ENCODE data around the gene ARFGAP1.

The ARFGAP1 gene

DNA sequence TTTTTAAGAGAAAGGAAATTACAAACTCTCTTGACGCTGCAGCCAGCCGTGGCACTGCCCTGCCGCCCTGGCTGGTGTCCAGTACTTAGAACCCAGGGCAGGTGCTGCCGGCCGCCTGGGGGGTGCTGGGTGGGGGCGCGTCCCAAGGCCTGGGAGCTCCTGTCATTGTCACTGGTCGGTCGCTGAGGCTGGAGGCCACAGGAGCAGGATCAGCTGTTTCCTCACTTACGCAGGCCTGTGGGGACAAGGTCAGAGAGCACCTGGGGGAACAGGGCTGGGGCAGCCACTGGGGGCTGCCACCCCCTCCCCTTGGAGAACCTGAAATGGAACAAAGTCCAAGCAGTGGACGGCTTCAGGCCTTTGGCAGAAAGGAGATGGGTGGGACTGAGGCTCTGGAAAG lies 31.3 kb upstream of the ARFGAP1 start:
- DNase-seq = peak; percentile 73

DNA sequence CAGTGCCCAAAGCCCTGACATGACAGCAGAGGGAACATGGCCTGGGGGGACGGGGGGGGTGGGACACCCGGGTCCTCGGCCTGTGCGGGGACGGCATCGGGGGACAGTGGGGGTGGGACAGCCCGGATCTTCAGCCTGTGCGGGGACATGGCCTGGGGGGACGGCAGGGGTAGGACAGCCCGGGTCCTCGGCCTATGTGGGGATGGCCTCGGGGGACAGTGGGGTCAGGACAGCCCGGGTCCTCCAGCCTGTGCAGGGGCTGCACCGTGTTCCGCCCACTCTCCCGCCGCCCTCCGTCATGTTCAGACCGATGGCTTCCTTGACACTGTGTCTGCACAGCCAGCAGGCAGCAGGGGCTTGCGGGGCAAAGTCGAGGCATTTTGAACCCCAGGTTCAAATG lies 29.9 kb upstream of the ARFGAP1 start:
- DNase-seq = no peak

DNA sequence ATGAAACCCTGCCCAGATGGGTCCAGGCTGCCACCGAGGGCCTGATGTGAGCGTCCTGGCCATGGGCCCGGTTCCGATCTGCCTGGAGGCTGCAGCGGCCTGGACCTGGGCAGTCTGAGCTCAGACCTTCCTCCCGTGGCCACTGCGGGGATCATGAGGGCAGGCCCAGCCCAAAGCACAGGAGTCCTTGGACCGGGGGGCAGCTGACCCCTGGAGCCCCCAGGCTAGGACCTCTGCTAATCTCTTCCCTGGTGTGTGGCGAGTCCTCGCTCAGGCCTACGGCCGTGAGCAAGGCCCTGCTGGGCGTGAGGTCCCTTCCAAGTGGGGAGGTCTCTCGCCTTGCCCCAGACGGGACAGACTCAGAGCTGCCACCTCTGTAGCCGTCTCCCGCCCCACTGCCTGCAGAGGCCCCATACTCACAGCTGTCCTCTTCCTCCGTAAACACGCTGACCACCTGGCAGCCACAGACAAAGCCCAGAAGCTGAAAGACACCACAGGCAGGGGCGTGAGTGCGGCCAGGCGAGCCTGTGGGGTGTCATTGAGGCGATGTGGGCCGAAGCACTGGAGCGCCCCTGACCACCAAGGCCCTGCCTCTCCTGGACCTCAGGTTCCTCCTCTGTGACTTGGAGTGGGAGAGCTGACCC lies 28.9 kb upstream of the ARFGAP1 start:
- DNase-seq = no peak

DNA sequence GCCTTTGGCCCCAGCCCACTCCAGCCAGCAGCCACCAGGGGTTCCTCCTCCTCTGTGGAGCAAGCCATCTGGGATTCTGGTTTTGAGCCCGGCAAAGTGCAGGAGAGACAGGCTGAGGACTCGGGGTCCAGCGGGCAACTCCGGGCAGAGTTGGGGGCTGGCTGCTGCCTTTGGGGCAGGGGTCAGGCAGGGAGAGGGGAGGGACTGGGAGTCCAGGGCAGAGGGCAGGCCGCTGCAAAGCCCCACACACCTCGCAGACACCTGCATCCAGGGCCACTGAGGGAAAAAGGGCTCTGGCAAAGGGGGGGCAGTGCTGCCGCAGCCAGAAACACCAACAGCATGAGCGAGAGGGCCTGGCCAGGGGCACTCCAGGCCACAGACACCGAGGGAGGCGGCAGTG lies 28.1 kb upstream of the ARFGAP1 start:
- DNase-seq = no peak

DNA sequence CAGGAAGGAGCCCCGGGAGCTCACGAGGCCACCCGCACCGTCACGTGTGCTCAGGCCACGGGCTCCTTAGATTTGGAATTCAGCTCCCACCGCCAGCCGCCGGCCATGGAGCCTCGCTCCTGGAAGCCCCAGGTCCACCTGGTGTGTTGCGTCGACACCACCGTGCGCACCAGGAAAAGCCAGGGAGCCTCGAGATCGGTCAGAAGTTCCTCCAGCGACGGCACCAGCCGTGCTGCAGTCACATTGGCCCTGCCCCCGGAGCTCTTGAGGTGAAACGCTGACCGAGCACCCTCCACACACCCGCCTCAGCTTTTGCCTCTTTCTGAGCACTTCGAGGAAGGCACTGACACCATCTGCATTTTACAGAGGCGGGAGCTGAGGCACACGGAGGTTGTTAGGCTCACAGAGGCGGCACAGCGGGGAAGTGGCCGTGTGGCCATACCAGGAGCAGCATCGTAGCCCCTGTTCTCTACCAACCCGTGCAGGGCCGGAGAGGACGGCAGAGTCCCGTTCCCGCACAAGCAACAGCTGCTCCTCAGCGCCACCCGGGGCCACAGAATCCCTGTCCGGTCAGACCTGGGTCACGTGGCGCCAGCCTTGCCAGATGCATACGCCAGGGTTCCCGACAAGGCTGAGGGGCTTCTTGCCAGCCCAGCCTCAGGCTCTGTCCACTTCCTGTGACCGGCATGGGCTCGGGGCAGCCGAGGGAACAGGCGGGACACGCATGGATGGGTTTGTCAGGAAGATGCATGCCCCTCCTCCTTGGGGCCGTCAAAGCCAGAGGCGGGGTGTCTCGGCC lies 25.9 kb upstream of the ARFGAP1 start:
- DNase-seq = peak; percentile 76

DNA sequence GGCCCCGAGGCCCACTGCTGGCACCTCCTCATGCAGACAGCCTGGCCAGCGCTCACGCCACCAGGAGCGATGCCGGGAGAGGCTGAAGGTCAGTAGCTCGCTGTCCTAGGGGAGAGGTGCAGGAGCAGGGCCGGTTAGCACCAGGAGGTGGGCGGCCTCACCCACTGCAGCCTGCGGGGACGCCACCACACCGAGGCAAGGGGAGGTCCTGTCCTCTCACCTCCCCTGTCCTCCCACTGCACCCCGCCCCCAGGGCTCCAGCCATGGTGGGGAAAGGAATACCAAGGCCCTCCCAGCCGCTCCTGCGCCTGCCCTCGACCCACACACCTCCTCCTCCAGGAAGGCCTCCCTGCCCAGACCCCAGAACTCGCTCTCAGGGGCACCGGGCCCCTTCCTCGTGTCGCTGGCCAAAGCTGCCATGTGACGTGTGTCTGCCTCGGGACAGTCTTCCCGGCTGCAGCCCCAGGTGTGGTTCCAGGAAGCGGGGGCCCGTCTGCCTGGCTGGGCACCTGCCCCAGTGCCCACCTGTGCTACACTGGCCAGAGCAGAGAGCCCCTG lies 24.9 kb upstream of the ARFGAP1 start:
- DNase-seq = no peak

DNA sequence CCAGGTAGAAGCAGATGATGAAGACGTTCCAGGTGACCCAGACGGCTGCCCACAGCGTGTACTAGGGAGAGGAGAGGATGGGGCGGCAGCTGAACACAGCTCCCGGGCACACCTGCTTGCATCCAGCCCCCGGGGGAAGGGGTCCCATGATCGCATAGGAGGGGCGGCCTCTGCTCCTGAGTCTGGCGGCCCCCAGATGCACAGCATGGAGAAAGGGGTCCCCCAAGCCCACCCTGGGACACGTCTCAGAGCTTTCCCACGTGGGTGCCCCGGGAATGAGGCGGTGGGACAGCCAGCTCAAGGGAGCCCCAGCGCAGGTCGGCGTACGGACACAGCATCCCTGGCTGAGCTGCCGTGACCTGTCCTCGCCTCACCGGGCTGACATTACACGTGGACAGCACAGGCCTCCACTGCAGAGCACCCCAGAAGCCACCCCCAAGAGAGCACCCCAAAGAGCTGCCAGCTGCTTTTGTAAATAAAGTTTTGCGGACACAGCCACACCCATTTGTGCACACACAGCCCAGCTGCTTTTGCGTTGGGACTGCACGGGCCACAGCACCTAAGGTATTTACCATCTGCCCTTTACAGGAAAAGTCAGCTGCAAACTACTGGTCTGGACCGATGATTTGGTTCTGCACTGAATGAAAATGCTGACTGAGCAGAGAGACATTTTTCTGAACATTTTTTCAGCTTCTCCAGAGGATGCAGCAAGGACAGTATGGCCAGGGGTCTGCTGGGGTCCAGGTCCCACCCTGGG lies 23.6 kb upstream of the ARFGAP1 start:
- DNase-seq = peak; percentile 43

DNA sequence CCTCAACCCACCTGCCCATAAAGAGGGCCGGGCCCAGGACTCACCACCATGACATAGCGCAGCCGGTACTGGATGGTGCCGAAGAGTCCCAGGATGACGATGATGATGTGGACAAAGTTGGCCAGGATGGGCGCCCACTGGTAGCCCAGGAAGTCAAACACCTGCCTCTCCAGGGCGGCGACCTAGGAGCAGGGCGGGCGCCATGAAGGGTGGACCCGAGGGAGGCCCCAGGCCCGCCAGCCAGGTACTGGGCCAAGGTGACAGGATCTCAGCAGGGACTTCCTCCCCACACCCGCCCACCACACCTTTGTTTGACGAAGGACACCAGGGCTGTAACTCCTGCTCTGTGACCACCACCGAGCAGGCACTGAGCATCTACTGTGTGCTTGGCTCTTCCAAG lies 22.7 kb upstream of the ARFGAP1 start:
- no peak for DNase-seq

DNA sequence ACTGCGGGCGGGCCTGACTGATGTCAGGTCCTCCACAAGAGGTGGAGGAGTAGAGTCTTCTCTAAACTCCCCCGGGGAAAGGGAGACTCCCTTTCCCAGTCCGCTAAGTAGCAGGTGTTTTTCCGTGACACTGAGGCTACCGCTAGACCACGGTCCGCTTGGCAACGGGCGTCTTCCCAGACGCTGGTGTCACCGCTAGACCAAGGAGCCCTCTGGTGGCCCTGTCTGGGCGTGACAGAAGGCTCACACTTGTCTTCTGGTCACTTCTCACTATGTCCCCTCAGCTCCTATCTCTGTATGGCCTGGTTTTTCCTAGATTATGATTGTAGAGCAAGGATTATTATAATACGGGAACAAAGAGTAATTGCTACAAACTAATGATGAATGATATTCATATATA lies 21.3 kb upstream of the ARFGAP1 start:
- peak; percentile 53 for DNase-seq

DNA sequence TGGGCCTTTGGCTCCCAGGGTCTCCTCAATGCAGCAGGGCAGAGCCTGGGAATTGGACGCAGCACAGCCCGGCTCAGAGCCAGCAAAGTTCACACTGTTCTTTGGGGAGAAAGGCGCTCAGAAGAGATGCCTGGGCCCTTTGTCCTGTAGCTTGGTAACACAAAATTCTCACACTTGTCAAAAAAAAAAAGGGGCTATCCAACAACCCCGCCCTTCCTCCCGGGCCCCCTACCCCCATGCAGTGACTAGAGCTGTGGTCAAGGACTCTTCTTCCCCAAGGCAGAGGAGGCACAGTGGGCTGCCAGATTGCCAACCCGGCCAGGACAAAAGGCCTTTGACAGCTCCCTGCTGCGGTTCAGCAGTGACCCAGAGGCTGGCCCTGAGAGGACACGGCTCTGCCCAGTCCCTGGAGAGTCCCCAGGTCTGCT lies 20.3 kb upstream of the ARFGAP1 start:
- DNase-seq = no peak

DNA sequence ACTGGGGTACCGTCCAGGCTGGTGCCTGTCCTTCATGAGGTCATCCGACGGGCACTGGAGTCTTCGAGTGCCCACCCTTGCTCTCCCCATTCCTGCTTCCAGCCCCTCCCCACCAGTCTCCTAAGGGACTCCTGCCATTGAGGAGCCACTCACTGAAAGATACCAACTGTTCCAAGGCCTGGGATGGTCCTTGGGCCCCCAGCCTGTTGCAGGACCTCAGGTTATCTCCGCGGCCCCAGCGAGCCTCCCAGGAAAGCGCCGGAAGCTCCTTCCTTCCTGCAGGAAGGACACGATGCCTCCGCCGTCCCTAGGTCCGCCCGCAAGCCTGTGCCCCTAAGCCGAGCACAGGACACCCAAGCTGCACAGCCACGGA lies 19.6 kb upstream of the ARFGAP1 start:
- no peak for DNase-seq

DNA sequence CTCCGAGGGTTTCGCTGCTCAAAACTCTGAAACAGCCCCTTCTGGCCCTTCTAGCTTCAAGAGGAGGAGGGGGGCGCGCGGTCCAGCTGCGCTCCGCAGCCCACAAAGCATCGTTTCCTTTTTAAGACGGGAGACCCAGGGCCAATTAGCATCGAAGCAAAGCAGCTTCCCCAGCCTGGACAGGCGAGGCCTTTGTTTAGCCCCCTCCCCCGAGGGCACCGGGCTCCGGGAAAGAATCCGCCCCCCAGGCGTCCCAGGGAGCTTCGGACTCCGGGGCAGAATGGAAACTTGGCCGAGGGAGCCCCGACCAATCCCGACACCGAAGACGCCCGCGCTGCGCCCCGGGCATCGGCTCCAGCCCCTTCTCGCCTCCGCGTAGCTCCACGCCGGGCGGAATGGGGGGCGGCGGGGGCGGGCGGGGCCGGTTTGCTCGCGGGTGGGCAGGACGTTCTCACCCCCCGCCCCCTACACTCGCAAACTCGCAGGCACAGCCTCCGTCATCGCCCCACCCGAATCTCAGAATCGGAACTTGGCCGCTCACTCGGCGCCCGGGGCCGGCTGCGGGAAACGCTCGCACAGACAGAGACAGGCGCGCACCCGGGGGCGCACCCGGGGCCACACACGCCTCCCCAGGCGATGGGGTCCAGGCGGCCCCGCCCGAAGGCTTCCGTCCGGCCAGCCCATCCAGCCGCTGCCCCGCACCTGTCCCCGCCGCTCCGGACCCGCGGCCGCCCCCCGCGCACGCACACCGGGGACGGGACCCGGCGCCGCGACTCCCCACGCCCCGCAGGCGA lies 19.0 kb upstream of the ARFGAP1 start:
- no peak for DNase-seq

DNA sequence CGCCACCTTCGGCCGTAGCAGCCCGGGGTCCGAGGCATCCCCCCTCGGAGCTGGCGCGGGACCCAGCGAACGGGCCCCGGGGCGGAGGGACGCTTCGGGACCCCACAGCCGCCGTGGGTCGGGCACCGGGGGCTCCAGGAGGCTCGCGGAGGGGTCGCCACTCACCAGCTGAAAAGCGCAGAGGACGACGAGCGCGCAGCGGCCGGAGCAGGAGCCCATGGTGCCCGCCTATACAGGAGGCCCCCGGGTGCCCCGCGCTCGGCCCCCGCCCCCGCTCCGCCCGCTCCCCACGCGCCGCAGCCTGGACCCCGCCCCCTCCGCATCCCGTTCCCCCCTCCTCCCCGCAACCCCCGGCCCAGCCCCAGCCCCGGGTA lies 18.4 kb upstream of the ARFGAP1 start, which contains the start of gene NKAIN4:
TSS of gene NKAIN4 (minus strand) at position 232 of the 374 bp plus-strand sequence. CDS start at position 219, 13 bp downstream.
- DNase-seq = no peak

DNA sequence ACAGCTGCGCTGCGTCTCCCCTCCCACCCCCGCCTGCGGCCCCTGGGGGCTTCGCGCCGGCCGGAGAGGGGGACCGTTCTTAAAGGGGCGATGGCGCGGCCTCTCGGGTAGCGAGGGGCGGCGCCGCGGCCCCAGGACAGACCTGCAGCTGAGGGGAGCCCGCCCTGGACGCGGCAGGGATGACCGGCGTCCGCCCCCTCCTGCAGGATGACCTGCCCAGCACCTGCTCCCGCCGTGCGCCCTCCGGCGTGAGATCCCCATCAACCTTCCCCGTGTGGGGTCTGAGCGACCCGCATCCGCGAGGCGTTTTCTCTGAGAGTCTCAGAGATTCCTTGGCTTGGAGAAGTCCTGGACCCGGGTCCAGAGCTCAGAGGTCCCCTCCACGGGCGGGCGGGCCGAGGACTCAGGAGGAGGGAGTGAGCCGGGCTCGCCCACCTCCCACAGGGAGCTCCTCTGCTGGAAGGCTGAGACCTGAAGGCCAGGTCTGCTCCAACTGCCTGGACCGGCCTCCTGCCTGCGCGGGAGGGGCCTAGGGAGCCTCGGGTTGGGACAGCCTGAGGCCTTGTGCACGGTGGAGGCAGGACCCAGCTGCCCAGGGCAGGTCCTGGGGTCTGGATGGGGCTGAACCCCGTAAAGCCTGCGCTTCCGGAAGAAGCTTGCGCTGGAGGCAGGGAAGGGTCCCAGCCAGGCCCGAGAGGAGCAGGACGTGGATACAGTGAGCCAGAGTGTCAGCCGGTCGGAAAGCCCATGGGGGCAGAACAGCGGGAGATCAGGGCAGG lies 17.8 kb upstream of the ARFGAP1 start:
- DNase-seq = no peak

DNA sequence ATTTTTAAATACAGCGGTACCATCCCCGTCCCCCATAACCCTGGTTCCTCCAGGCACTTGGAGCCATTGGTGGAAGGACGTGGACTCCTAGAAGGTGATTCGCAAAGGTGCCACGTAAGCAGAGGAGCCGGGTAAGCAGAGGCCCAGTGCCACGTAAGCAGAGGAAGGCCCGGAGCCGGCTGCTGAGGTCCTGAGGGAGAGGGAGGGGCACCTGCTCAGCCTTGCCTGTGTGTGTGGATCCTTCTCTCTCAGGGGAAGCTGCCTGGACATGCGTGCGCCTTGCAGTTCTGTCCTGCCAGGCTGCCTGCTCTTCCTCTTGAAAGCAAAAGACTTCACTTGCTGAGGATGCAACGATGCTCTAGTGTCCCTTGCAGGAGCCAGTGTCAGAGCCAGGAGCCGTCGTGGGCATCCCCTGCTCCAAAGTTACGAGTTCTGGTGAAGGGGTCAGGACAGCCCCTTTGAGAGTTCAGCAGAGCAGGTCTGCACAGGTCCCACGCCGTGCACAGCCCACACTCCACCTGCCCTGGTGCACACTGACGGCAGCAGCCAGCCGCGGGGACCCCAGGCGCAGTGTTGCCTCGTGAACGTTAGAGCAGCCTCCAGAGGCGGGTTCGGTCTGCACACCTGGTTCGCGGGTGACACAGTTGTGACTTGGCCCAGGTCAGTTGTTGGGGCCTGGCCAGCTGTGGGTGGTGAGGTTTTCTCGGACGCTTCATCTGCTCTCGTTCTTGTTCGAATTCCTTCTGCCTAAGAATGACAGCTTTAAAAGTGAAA lies 16.5 kb upstream of the ARFGAP1 start:
- peak; percentile 45 for DNase-seq

DNA sequence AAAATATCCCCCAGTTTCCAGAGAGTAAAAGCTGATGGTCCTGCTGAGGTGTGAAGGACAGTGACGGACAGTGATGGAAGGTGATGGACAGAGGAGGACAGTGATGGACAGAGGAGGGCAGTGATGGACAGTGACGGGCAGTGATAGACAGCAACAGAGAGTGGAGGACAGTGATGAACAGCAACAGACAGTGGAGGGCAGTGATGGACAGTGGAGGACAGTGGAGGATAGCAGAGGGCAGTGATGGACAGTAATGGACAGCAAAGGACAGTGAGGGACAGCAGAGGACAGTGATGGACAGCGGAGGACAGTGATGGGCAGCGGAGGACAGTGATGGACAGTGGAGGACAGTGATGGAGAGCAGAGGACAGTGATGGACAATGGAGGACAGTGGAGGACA lies 15.7 kb upstream of the ARFGAP1 start:
- no peak for DNase-seq

DNA sequence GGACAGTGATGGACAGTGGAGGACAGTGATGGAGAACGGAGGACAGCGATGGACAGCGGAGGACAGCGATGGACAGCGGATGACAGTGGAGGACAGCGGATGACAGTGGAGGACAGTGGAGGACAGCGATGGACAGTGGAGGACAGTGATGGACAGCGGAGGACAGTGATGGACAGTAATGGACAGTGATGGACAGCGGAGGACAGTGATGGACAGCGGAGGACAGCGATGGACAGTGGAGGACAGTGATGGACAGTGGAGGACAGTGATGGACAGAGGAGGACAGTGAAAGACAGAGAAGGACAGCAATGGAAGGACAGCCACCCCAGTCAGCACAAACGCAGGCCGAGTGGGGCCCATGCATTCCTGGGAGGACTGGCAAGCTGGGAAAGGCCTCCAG lies 15.0 kb upstream of the ARFGAP1 start:
- no peak for DNase-seq

DNA sequence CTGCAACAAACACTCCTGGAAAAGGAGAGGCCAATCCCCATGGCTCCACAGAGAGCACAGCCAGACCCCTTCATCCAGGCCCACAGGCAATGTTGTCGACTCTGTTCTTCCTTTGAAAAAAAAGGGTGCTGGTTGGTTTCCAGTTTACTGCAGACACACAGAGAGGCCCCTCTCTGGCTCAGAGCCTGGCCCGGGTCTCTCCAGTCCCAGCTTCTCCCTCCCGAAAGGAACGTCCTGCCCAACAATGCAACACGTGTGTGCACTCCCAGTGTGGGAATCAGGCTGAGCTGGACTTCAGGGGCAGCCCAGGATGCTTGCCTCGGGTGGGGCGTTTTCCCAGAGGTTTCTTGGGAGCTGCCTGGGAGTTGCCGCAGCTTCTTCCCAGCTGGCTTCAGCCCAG lies 13.8 kb upstream of the ARFGAP1 start:
- DNase-seq = no peak

DNA sequence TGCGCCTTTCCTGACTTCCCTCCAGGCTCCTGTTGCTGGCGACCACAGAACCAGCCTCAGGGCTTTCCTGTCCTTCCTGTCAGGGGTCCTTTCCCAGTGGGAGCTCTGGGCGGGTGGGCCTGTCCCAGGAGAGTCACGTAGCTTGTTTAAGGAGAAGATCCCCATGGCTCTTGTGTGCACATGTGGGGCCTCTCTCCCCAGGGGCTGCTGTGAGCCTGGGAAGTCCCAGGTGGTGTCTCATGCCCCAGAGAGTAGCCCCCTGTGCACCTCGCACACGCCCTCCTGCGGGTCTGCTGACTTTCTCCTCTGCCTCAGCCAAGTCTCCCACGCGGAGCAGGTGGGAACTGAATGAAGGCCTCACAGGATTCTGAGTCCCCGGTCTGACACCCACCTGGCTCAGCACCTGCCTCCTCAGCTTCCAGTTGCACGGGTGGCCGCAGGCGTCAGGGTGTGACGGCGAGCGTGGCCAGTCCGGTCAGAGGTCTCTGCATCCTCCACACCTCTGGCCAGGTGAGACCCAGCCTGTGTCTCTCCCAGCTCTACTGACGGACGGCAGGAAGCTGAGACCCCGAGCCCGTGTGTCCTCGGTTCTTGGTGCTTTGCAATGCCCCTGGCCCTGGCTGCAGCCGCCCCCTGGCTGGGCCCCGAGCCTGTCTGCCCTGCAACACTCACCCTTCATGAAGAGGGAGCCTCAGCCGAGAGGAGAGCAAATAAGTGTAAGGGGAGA lies 12.7 kb upstream of the ARFGAP1 start:
- DNase-seq = no peak

DNA sequence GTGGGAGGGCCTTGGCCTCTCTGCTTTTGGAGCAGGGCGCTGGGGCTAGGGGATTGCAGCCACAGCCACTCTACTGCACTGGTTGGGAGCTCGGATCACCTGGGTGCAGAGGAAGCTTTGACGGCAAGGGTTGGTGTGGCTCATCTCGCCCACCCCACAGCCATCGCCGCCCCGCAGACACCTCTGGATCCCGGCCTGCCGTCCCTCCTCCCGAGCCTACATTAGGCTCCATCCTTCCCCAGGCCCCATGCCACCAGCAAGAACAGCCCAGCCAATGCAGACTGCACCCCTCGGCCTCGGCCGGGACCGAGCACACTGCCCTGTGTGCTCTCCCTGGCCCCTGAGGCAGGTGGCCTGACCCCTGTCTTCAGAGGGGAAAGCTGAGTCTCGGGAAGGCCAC lies 12.1 kb upstream of the ARFGAP1 start:
- DNase-seq = no peak

All from DMS53 (cell line).